Breast epithelium (tissue), 3 donors: ENCODE measurements around the gene ST6GALNAC3.

Experiments used
- POLR2AphosphoS5 ChIP-seq, 3 donors: sonication (generic); formaldehyde crosslinking; IDR thresholded peaks; one replicate each; pipeline ENCODE4 v1.6.1; 2017; ENCODE audit warnings: antibody characterized with exemption in 3 of 3
- TF ChIP-seq, protein P1 (sequence below), 3 donors: fragments of 450-650 bp; IDR thresholded peaks; one replicate each; pipeline ENCODE4 v1.5.1; 2016 to 2017; ENCODE audit warnings: antibody characterized with exemption in 3 of 3, mild to moderate bottlenecking in 3 of 3, moderate library complexity in 3 of 3

DNA sequence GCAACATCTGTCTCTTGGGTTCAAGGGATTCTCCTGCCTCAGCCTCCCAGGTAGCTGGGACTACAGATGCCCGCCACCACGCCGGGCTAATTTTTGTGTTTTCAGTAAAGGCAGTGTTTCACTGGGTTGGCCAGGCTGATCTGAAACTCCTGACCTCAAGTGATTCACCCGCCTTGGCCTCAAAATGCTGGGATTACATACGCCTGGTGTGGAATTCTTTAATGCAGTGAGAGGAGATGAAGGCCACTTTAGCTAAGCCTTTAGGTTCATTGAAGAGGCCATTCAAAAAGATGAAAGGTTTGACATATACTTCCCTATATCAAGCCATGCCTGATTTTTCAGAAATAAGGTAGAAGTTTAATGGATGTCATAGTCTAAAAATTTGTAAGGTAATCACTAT is 162.7 kb downstream of the ST6GALNAC3 start:
- no peak for TF ChIP-seq POLR2AphosphoS5 (IDR thresholded peaks at IDR 0.05)
- TF ChIP-seq, protein P1, sequence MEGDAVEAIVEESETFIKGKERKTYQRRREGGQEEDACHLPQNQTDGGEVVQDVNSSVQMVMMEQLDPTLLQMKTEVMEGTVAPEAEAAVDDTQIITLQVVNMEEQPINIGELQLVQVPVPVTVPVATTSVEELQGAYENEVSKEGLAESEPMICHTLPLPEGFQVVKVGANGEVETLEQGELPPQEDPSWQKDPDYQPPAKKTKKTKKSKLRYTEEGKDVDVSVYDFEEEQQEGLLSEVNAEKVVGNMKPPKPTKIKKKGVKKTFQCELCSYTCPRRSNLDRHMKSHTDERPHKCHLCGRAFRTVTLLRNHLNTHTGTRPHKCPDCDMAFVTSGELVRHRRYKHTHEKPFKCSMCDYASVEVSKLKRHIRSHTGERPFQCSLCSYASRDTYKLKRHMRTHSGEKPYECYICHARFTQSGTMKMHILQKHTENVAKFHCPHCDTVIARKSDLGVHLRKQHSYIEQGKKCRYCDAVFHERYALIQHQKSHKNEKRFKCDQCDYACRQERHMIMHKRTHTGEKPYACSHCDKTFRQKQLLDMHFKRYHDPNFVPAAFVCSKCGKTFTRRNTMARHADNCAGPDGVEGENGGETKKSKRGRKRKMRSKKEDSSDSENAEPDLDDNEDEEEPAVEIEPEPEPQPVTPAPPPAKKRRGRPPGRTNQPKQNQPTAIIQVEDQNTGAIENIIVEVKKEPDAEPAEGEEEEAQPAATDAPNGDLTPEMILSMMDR (IDR thresholded peaks at IDR 0.05) = no peak
